Effector memory CD4-positive, alpha-beta T cell (primary cell): ENCODE data around the gene PWWP2B.

Experiments used
- DNase-seq, 3 donors: peaks; one replicate each; pipeline ENCODE4 v3.0.0-alpha.2; 2020
- H3K27ac ChIP-seq: 2 replicates; pipeline ENCODE4 v1.7.0; 2013; ENCODE audit warnings: mild to moderate bottlenecking, low read length, moderate library complexity; ENCODE audit not compliant: insufficient read depth, poor library complexity, severe bottlenecking
- H3K27me3 ChIP-seq: replicated peaks from 2 replicates; pipeline ENCODE4 v1.7.0; 2013; ENCODE audit warnings: mild to moderate bottlenecking, low read length; ENCODE audit not compliant: insufficient read depth, control insufficient read depth, poor library complexity, severe bottlenecking
- H3K36me3 ChIP-seq: 2 replicates; pipeline ENCODE4 v1.7.0; 2013; ENCODE audit warnings: mild to moderate bottlenecking, low read length, moderate library complexity; ENCODE audit not compliant: control insufficient read depth, insufficient read depth
- H3K4me1 ChIP-seq: 2 replicates; pipeline ENCODE4 v1.7.0; 2013; ENCODE audit warnings: low read length, mild to moderate bottlenecking; ENCODE audit not compliant: control insufficient read depth, insufficient read depth, poor library complexity, severe bottlenecking
- H3K4me3 ChIP-seq: 2 replicates; pipeline ENCODE4 v1.7.0; 2013; ENCODE audit warnings: low read length, low read depth, mild to moderate bottlenecking; ENCODE audit not compliant: insufficient read depth, poor library complexity, severe bottlenecking
- H3K9me3 ChIP-seq: 2 replicates; pipeline ENCODE4 v1.7.0; 2013; ENCODE audit warnings: mild to moderate bottlenecking, low read length, moderate library complexity; ENCODE audit not compliant: control insufficient read depth

Gene PWWP2B

GRCh38 chr10:132439025-132439388 is 42.0 kb downstream of the PWWP2B start:
- Histone ChIP-seq H3K4me3 (no peak overlapping the region), H3K36me3 (no peaks in the 10 kb centered on the region), H3K27ac (no peak overlapping the region)

GRCh38 chr10:132439424-132440163 is 42.6 kb downstream of the PWWP2B start:
- Histone ChIP-seq H3K27me3 (no peaks in the 10 kb centered on the region), H3K27ac (no peak overlapping the region), H3K9me3 (no peaks in the 10 kb centered on the region), H3K4me3 (no peak overlapping the region), H3K4me1 (peaks cover 10% of the 10 kb centered on the region), H3K36me3 (no peaks in the 10 kb centered on the region)
- DNase-seq: no peak

More at GRCh38 chr10:132439025-132439388, 42.0 kb downstream of the PWWP2B start:
- Histone ChIP-seq H3K4me1 (peaks cover 5% of the 10 kb centered on the region), H3K9me3 (no peaks in the 10 kb centered on the region), H3K27me3 (no peaks in the 10 kb centered on the region)
- DNase-seq: no peak

- DNase-seq: no peak
- peaks cover 23% of the 10 kb centered on the region for H3K4me1 ChIP-seq
- no peaks in the 10 kb centered on the region for H3K36me3 ChIP-seq
- H3K27ac ChIP-seq: no peak overlapping the region
- H3K9me3 ChIP-seq: no peaks in the 10 kb centered on the region
- H3K4me3 ChIP-seq: no peak overlapping the region
- no peaks in the 10 kb centered on the region for H3K27me3 ChIP-seq
Observed at GRCh38 chr10:132440791-132441565, 44.0 kb downstream of the PWWP2B start.

- no peaks in the 10 kb centered on the region for H3K9me3 ChIP-seq
- no peak overlapping the region for H3K4me3 ChIP-seq
- DNase-seq: no peak
- H3K27me3 ChIP-seq: no peaks in the 10 kb centered on the region
- H3K27ac ChIP-seq: no peak overlapping the region
- no peaks in the 10 kb centered on the region for H3K36me3 ChIP-seq
- peaks cover 32% of the 10 kb centered on the region for H3K4me1 ChIP-seq
Observed at GRCh38 chr10:132441818-132442524, 45.0 kb downstream of the PWWP2B start.

GRCh38 chr10:132442636-132443035 is 45.6 kb downstream of the PWWP2B start:
- Histone ChIP-seq H3K4me3 (no peak overlapping the region), H3K4me1 (peaks cover 39% of the 10 kb centered on the region), H3K27me3 (no peaks in the 10 kb centered on the region), H3K27ac (no peak overlapping the region), H3K9me3 (no peaks in the 10 kb centered on the region), H3K36me3 (no peaks in the 10 kb centered on the region)
- no peak for DNase-seq

- Histone ChIP-seq H3K36me3 (no peaks in the 10 kb centered on the region), H3K4me1 (peaks cover 46% of the 10 kb centered on the region), H3K27me3 (no peaks in the 10 kb centered on the region), H3K9me3 (no peaks in the 10 kb centered on the region), H3K4me3 (no peak overlapping the region), H3K27ac (peak overlapping the region; percentile 68)
- peak; percentile 52 to 61 (median 56) for DNase-seq
Observed at GRCh38 chr10:132443605-132443982, 46.6 kb downstream of the PWWP2B start.

- Histone ChIP-seq H3K27me3 (no peaks in the 10 kb centered on the region), H3K4me3 (no peak overlapping the region), H3K4me1 (peaks cover 46% of the 10 kb centered on the region), H3K36me3 (no peaks in the 10 kb centered on the region), H3K9me3 (no peaks in the 10 kb centered on the region), H3K27ac (peak overlapping the region; percentile 68)
- DNase-seq: no peak
Observed at GRCh38 chr10:132443983-132444876, 47.2 kb downstream of the PWWP2B start.

GRCh38 chr10:132444877-132445351 is 47.9 kb downstream of the PWWP2B start:
- Histone ChIP-seq H3K27ac (peak overlapping the region; percentile 93), H3K36me3 (no peaks in the 10 kb centered on the region), H3K9me3 (no peaks in the 10 kb centered on the region), H3K4me3 (no peak overlapping the region), H3K4me1 (peaks cover 46% of the 10 kb centered on the region), H3K27me3 (no peaks in the 10 kb centered on the region)
- DNase-seq: no peak

- no peak for DNase-seq
- Histone ChIP-seq H3K27me3 (no peaks in the 10 kb centered on the region), H3K4me3 (no peak overlapping the region), H3K36me3 (no peaks in the 10 kb centered on the region), H3K4me1 (peaks cover 46% of the 10 kb centered on the region), H3K9me3 (no peaks in the 10 kb centered on the region), H3K27ac (peak overlapping the region; percentile 93)
Observed at GRCh38 chr10:132445516-132446194, 48.7 kb downstream of the PWWP2B start.
